Panc1 (cell line): ENCODE measurements around the gene ADAMTS7. TPM values are rescaled to one million over a fixed set of nuclear protein-coding genes. Genes with fewer than 3 reads are reported as not detected.
"Not testable (repeated sequence)": the region's sequence is repeated elsewhere in the genome, so short reads cannot be mapped to it uniquely, and the experiment has no call there.

Experiments used
- ATAC-seq: fragments of 200-7000 bp; cut with Tn5 transposase; 2 replicates; pipeline ENCODE4 v1.9.1; 2020; ENCODE audit warnings: mild to moderate bottlenecking, moderate library complexity
- BruUV-seq: library from RNA; stranded (reverse); fragments of 400-500 nt; replicated peaks from 2 replicates; lab custom pipeline; 2021; lab: Mats Ljungman, UMichigan
- CTCF ChIA-PET: fragments of 300-600 bp; sonication (Branson Sonifier 250); formaldehyde crosslinking; loops from one replicate; lab custom pipeline; 2022; ENCODE audit warnings: antibody characterized with exemption; lab: Charles Lee
- POLR2A ChIA-PET: fragments of 300-600 bp; sonication (Branson Sonifier 250); formaldehyde crosslinking; loops from one replicate; lab custom pipeline; 2022; ENCODE audit warnings: antibody characterized with exemption; lab: Charles Lee
- DNase-seq: peaks from one replicate; pipeline ENCODE4 v3.0.0-alpha.2; 2010; ENCODE audit warnings: low read depth, low spot score
- H3K27ac ChIP-seq: 2 replicates; pipeline ENCODE4 v1.5.1; 2011; ENCODE audit warnings: mild to moderate bottlenecking, low read length, inconsistent platforms
- H3K27me3 ChIP-seq: fragments of 200-500 bp; sonication (Bioruptor generic); 2 replicates; pipeline ENCODE4 v1.6.0; 2014; ENCODE audit warnings: low read length, inconsistent platforms; ENCODE audit not compliant: control insufficient read depth, insufficient read depth
- H3K36me3 ChIP-seq: fragments of 200-500 bp; sonication (Bioruptor generic); 2 replicates; pipeline ENCODE4 v1.5.1; 2014; ENCODE audit warnings: inconsistent platforms, mild to moderate bottlenecking, low read length, moderate library complexity; ENCODE audit not compliant: control insufficient read depth, insufficient read depth
- H3K4me1 ChIP-seq: 2 replicates; pipeline ENCODE4 v1.5.1; 2011; ENCODE audit warnings: inconsistent platforms, mild to moderate bottlenecking, low read length, moderate library complexity; ENCODE audit not compliant: control insufficient read depth, insufficient read depth
- H3K4me3 ChIP-seq, 2 experiments: 2 replicates each; pipeline ENCODE4 v1.5.1; 2011 to 2012; ENCODE audit warnings: low read depth in 2 of 2, low read length in 2 of 2, mild to moderate bottlenecking in 2 of 2, inconsistent platforms in 1 of 2, moderate library complexity in 1 of 2
- H3K9me3 ChIP-seq: fragments of 200-500 bp; sonication (Bioruptor generic); 2 replicates; pipeline ENCODE4 v1.5.1; 2014; ENCODE audit warnings: low read depth, mild to moderate bottlenecking, inconsistent platforms, low read length, moderate library complexity; ENCODE audit not compliant: control insufficient read depth, insufficient read depth
- CTCF ChIP-seq: fragments of 450-650 bp; IDR thresholded peaks from 2 replicates; pipeline ENCODE4 v1.5.1; 2017; ENCODE audit warnings: mild to moderate bottlenecking
- POLR2AphosphoS5 ChIP-seq: IDR thresholded peaks from 2 replicates; pipeline ENCODE4 v1.6.1; 2012; ENCODE audit warnings: mild to moderate bottlenecking, low read depth, low read length, moderate library complexity
- REST ChIP-seq, 2 experiments: IDR thresholded peaks; 2 replicates each; pipeline ENCODE4 v1.6.1; 2011 to 2012; ENCODE audit warnings: low read depth in 2 of 2, control low read depth in 1 of 2, low read length in 1 of 2, mild to moderate bottlenecking in 1 of 2, moderate library complexity in 1 of 2; ENCODE audit not compliant: insufficient read depth in 1 of 2
- SIN3A ChIP-seq: IDR thresholded peaks from 2 replicates; pipeline ENCODE4 v1.6.1; 2012; ENCODE audit warnings: low read depth, mild to moderate bottlenecking, low read length, moderate library complexity, borderline replicate concordance; ENCODE audit not compliant: insufficient read depth
- TCF7L2 ChIP-seq: IDR thresholded peaks from 2 replicates; pipeline ENCODE4 v1.6.1; 2011; ENCODE audit warnings: mild to moderate bottlenecking, low read depth, low read length, inconsistent platforms
- in situ Hi-C: cut with HindIII; loops from 2 replicates; pipeline ENCODE4 v1.10.0; 2016; ENCODE audit warnings: low sequenced_read_pairs, low pct_unique_long_range_greater_than_20kb
- intact Hi-C: fragments of 100-400 bp; cut with micrococcal nuclease; formaldehyde crosslinking; loops from one replicate; pipeline ENCODE4 v1.10.0; 2022; ENCODE audit not compliant: unreplicated experiment
- total RNA-seq: library from RNA; stranded (reverse); gene quantifications from one replicate; pipeline ENCODE4 v1.2.1, GENCODE V29; 2021; ENCODE audit not compliant: unreplicated experiment

ADAMTS7 gene
- total RNA-seq, 1 experiment from 2014 or later, result 1.0 TPM

- POLR2A ChIA-PET, result not testable (repeated sequence)
Measured at GRCh38 chr15:78781381-78781780, 29.9 kb downstream of the ADAMTS7 start.

GRCh38 chr15:78779975-78780374 lies 31.3 kb downstream of the ADAMTS7 start:
- in situ Hi-C loops, DNase-seq, H3K4me1 ChIP-seq, H3K4me3 ChIP-seq, BruUV-seq, H3K27me3 ChIP-seq, H3K36me3 ChIP-seq, ATAC-seq, H3K9me3 ChIP-seq, intact Hi-C loops, H3K27ac ChIP-seq, POLR2A ChIA-PET, CTCF ChIA-PET: not testable (repeated sequence)

More at GRCh38 chr15:78781381-78781780, 29.9 kb downstream of the ADAMTS7 start:
- H3K4me1 ChIP-seq, BruUV-seq, ATAC-seq, DNase-seq, CTCF ChIA-PET, H3K36me3 ChIP-seq, intact Hi-C loops, H3K4me3 ChIP-seq, H3K27me3 ChIP-seq, in situ Hi-C loops, H3K9me3 ChIP-seq, H3K27ac ChIP-seq: not testable (repeated sequence)

GRCh38 chr15:78779176-78779785 lies 32.0 kb downstream of the ADAMTS7 start:
- H3K27ac ChIP-seq, CTCF ChIA-PET, H3K9me3 ChIP-seq, POLR2A ChIA-PET, intact Hi-C loops, in situ Hi-C loops, H3K4me3 ChIP-seq, H3K27me3 ChIP-seq, ATAC-seq, H3K36me3 ChIP-seq, DNase-seq, BruUV-seq, H3K4me1 ChIP-seq: not testable (repeated sequence)

GRCh38 chr15:78778422-78778821 lies 32.8 kb downstream of the ADAMTS7 start:
- Histone ChIP-seq H3K9me3 (no peaks in the 10 kb centered on the region), H3K27ac (no peak overlapping the region), H3K4me1 (no peaks in the 10 kb centered on the region), H3K27me3 (no peaks in the 10 kb centered on the region), H3K4me3 (no peak overlapping the region), H3K36me3 (no peaks in the 10 kb centered on the region)
- in situ Hi-C loops (no loop called here), intact Hi-C loops (no loop called here)
- no peak for DNase-seq
- no TSS peak for BruUV-seq
- TF ChIP-seq SIN3A (no peak), TCF7L2 (no peak), REST (IDR thresholded peaks at IDR 0.05; ENCODE audit: insufficient read depth in 1 of 2, low read depth in 2 of 2, low read length in 1 of 2) (no peak), POLR2AphosphoS5 (no peak), CTCF (no peak)
- ChIA-PET CTCF (no interaction called here), POLR2A (no interaction called here)
- ATAC-seq, result no peak

GRCh38 chr15:78777953-78778345 lies 33.3 kb downstream of the ADAMTS7 start:
- DNase-seq, H3K36me3 ChIP-seq, H3K27ac ChIP-seq, in situ Hi-C loops, H3K9me3 ChIP-seq, intact Hi-C loops, H3K27me3 ChIP-seq, H3K4me1 ChIP-seq, ATAC-seq, H3K4me3 ChIP-seq, POLR2A ChIA-PET, BruUV-seq, CTCF ChIA-PET: not testable (repeated sequence)
